Raji (cell line): ENCODE measurements around the gene CWC27.

ENCODE experiments used
- POLR2A ChIP-seq: IDR thresholded peaks from 2 replicates; pipeline ENCODE4 v1.6.1; 2011; ENCODE audit warnings: low read depth, low read length, control low read depth; ENCODE audit not compliant: insufficient read depth

The CWC27 gene

DNA sequence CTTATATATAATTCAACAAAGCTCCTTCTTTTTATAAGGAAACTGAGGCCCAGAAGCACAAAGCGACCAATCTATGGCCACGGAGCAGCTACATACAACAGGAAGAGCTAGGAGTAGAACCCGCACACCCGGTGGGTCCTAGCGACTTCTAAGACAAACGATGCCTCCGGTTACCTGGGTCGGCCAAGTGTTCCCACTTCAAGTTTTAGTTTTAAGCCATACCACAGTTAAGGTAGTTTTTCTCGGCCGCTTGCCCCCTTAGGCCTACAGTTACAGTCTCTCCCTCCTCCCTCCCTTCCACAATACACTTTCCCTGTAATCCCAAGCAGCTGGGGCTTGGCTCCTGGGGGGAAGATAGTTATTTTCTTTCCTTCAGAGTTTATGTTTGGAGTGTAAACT, 772 bp upstream of the CWC27 start:
- no peak for TF ChIP-seq POLR2A

DNA sequence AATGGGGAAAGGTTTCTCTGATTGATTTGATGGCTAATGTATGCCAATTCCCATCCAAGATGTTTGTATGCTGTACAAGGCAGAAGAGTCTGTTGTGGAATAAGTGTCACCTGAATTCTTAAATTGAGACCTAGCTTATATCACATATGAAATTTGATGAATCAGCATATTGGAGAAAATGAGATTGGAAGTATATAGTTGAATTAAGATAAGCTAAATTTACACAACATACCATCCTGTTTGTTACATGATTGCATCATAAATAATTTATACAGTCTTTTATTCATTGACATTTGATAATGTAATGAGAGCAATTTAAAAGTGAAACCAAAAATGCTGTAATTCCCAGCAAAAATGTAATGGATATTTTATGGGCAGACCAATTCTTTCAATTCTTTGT, 1.1 kb downstream of the CWC27 start:
- no peak for TF ChIP-seq POLR2A

DNA sequence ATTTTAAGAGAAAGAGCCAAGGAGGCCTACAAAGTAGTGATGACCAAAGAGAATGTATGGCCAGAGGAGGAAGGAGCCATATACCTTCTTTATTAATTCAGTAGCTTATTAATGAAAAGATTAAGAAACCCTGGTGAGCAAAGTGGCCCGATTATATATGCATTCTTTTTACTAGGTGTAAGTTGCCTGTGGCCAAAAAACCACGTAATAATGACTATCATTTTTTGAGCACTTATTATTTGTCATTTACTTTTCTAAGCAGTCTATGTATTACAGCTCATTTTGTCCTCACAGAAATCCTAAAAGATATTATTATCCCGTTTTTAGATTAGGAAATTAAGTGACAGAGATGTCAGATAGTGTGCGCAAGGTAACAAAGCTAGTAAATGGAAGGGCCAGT, 3.0 kb downstream of the CWC27 start:
- TF ChIP-seq POLR2A, result no peak

DNA sequence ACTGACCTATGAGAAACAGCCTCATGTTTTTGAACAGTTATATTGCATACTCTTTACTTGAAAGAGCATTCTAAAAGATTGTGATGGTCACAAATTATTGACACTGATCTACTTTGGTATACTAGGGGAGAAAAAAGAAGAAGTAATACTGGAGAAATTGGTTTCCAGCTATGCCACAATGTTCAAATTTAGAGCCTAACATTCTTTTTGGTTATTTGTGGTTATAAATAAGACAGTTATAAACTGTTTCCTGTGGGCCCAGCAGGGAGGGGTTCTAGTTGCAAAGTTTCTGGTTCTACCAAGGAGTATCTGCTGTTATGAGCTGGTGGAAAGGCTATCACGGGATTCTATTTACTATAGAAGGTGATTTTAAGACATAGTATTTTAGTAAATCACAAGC, 4.8 kb downstream of the CWC27 start:
- TF ChIP-seq POLR2A, result no peak

DNA sequence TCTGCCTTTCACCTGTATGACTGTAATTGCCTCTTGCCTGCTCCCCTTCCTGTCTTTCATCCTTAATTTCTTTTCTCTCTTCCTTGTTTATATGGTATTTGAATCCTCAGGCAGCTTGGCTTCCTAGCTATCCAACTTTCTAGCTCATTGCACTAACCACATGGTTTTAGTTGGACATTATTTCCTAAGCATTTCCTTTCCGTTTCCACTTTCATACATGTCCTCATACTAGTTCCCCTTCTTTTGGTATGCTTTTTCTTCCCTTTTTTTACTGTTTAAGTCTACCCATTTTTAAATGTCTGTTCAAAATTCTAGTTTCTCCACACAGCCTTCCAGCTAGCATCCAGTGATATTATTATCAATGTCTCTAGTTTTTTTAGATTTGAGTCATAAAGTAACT, 6.6 kb downstream of the CWC27 start:
- TF ChIP-seq POLR2A, result no peak

DNA sequence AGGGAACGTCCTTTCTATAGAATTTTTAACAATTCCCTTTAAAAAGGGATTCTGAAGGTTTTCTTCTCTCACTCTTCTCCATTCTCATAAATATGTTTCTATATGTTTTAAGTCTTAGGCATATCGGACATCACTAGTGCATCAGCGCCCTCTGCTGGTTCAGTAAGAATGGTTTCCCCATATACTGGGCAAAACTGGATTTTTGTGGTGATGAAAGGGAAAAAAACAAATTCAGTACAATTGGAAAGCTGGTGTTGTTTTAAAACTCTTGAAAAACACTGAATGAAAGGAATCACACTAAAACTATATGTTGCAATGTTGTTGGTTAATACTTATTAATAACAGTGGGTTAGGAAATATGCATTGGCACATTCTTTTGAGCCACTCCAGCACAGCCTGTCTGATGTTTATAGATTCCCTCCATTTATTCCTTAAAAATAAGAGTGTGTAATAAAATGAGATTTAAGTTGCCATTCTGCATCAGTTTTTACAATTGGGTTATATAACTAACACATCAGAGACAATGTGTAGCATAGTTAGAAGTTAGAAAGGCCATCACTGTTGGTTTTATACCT, 15.8 kb downstream of the CWC27 start:
- no peak for TF ChIP-seq POLR2A

DNA sequence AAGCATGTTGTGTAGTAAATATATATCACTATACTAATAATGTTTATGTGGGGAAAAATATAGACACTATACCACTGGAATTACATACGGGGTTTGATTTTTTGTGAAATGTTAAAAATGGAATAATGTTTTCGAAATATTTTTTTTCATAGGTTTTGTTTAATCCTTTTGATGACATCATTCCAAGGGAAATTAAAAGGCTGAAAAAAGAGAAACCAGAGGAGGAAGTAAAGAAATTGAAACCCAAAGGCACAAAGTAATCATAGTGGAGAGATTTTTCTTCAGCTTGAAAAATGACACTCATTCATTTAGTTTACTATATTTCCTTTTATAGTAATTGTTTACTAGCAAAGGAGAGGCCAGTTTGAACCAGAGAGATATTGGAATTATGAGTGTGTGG, 17.6 kb downstream of the CWC27 start:
- no peak for TF ChIP-seq POLR2A

DNA sequence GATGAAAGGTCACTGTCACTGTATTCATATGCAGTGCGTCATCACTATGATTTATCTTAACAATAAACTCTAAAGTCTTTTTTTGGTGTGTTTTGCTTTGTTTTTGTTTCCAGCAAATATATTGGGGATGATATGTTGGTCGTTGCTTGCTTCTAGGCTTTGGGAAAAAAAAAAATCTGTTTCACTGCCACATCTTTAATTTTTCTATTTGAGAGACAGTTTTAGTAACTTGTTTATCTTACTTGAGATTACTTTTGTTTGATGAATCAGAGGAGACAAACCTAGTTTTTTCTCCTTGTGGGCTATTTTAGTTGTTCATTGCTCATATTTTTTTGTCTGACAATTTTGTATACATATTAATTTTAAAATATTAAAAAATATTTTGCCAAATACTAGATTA, 19.4 kb downstream of the CWC27 start:
- TF ChIP-seq POLR2A, result no peak

DNA sequence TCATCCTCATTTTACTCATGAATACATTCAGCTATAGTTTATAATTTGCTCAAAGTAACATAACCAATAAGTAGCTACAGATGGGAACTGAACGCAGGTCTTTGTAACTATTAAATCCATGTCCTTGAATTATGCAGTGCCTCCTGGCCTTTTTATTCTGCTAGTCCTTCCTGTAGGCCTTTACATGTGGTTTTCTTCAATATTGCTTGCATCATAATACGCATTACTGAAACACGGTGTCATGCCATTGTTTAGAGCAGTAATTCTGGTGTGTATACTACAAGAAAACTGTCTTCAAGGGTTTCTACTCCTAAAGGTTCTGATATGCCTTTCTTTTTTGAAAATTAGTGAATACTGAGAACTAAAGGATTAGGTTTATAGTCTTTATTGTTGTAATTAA, 20.7 kb downstream of the CWC27 start:
- TF ChIP-seq POLR2A, result no peak

DNA sequence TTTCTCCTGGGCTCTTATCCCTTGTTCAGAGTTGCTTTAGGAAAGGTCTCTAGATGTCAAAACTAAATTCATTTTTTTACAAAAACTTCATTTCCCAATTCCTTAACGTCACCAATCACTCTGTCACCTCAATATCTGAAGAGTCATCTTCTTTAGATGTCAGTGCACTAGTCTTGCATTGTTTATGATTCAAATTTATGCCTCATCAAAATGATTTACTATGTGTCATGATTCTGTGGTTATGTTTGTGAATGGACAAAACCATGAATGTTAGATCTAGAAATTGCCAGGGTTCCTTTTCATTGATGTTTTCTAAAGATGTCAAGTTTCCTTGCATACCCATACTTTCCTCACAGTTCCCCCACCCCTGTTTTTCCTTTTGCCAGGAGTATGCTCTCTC, 21.5 kb downstream of the CWC27 start:
- TF ChIP-seq POLR2A, result no peak

DNA sequence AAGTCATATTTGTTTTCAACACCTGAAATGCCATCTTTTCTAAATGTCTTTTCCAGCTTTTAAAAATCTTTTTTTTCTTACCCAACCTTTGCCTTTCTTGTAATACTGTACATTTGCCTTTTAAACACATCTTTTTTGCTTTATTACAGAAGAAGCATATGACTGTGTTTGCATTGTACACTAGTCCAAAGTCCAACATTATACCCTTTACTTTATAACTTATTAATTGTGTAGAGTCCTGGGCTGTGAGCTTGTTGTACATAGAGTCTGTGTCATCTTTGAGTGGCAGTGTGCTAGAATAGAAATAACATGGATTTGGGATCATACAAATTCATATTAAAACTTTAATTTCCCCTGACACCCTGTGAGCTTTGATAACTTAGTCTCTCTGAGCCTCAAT, 23.7 kb downstream of the CWC27 start:
- no peak for TF ChIP-seq POLR2A

DNA sequence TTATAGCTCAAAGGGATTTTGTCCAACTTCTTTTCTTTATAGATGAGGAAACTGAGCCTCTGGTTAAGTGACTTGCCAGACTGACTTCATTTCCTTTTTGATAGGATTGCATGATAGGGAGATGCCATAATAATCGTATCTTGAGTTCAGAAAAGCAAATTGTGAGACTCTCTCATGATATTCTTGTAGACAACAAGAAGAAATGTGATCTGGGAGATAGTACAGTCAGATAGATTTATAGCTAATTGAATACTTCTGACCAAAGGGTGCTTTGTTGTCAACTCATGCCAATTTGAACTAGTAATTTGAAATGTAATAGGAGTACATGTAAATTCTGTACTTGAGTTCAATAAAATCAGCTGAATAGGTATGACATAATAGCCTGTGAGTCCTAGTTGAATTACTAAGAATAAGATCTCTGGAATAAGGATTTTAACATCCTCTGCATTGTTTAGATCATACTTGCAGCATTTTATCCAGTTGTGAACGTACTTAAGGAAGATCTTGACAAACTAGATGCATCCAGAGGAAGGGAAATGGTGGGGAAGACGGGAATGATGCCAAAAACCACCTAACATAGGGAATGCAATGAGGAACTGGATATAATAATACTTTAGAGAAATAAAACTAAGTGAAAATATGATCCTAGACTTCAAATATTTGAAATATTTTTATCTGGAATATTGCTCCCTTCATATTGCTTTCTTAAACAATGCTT, 25.5 kb downstream of the CWC27 start:
- no peak for TF ChIP-seq POLR2A

DNA sequence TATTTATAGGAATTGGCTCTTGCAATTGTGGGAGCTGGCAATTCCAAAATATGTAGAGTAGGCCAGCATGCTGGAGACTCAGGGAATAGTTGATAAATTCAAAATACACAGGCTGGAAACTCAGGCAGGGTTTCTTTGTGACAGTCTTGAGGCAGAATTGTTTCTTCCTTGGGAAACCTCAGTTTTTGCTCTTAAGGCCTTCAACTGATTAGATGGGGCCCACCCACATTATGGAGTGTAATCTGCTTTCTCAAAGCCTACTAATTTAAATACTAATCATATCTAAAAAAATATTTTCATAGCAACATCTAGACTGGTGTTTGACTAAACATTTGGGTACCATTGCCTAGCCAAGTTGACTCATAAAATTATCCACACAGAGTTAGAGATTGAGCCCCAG, 27.6 kb downstream of the CWC27 start:
- TF ChIP-seq POLR2A, result no peak

DNA sequence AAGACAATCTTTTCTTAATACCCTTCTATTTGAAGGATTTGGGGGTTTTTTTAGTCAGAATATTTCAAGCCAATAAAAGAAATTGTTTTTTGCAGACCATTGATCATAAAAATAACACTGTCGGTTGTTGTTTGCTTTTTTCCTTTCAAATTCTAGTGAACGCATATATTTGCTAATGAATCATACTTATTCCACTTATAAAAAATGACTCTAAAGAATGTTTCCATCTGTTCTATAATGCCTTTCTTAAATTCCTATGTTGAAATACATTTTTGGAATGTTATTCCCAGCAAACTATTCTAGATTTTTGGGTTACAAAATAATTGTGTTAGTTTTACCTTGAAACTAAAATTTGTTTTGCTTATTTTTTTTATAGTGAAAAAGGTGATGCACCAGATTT, 32.2 kb downstream of the CWC27 start:
- no peak for TF ChIP-seq POLR2A

DNA sequence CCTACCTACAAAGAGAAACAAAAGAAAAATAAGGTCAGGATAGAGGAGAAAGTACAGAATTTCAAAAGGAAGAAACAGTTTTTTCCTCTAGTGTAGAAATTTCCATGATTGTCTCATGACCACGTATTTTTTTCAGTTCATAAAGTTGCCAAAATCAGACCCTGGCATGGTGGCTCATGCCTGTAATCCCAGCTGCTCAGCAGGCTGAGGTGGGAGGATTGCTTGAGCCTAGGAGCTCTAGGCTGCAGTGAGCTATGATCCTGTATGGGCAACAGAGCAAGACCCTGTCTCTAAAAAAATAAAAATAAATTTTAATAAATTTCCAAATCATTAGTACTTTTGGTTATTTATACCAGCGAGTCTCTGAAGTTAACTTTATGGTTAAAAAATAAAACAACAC, 37.8 kb downstream of the CWC27 start:
- TF ChIP-seq POLR2A, result no peak

DNA sequence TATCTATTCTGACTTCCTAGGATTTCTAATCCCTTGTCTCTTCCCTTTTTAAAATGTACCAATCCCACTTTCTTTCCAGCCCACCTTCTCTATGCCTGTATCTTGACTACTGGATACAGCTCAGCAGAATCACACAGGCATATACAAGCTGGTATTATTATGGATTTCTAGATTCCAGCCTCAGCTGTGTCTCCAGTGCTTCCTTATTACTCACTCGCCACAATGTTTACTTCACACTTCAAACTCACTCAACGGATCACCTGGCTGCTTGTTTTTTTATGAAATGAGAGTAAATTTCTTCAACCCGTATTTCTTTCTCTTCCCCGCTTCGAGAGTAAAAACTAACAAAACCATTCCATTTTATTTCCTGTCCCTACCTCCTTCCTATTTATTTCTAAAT, 38.8 kb downstream of the CWC27 start:
- no peak for TF ChIP-seq POLR2A

DNA sequence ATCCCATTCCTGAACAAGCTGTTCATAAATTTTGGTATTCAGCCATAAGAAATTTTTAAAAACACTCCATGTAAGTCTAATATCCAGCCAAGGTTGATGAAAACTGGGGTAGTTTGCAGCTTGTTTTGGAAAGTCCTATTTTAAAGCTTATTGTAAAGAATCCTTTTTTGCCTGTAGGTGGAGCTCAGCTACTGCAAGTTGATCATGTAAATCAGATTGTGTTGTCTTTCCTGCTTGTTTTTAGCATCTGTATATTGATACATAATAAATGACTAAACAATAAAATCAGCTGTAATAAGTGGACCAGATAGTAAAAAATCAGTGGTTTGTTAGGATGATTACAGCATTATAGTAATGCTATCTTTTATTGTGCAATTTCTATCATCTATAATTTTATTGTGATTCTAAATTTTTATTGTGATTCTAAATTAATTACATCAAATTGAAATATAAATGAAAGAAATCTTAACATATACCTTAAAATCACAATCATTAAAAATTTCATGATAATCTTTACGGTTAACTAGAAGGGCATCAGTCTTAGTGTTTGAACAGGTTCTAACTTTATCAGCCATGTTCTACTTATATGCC, 42.4 kb downstream of the CWC27 start:
- no peak for TF ChIP-seq POLR2A
